Activated T-helper 1 cell treated with anti-CD3 and anti-CD28 coated beads, Interleukin-12 subunit alpha, Interleukin-12 subunit beta, Interleukin-2, Interleukin-4 antibody, amounts not matched to agents 30 ng/mL and 10 ng/mL and 1 ng/mL, durations not matched to agents 14 hours and 24 hours and 36 hours (primary cell): Measurements from ENCODE around the gene ARHGEF11. TPM values are rescaled to one million over a fixed set of nuclear protein-coding genes. Genes with fewer than 3 reads are reported as not detected.

Experiments used
- DNase-seq: peaks from one replicate; pipeline ENCODE4 v3.0.0; 2021; ENCODE audit warnings: low spot score
- H3K27ac Mint-ChIP-seq: one replicate; pipeline ENCODE4 v1.8.0; 2021; ENCODE audit warnings: mild to moderate bottlenecking, mixed read lengths
- H3K27me3 Mint-ChIP-seq: one replicate; pipeline ENCODE4 v1.8.0; 2022; ENCODE audit warnings: mild to moderate bottlenecking, moderate library complexity, mixed read lengths; ENCODE audit not compliant: insufficient read depth
- H3K36me3 Mint-ChIP-seq: one replicate; pipeline ENCODE4 v1.8.0; 2021; ENCODE audit warnings: low read depth, mixed read lengths
- H3K4me1 Mint-ChIP-seq: one replicate; pipeline ENCODE4 v1.8.0; 2021; ENCODE audit warnings: low read depth, mixed read lengths
- H3K4me3 Mint-ChIP-seq: one replicate; pipeline ENCODE4 v1.8.0; 2021; ENCODE audit warnings: mild to moderate bottlenecking, moderate library complexity, mixed read lengths
- H3K9me3 Mint-ChIP-seq: one replicate; pipeline ENCODE4 v1.8.0; 2021; ENCODE audit warnings: mixed read lengths
- intact Hi-C: fragments of 100-400 bp; cut with micrococcal nuclease; formaldehyde crosslinking; loops from one replicate; pipeline ENCODE4 v1.15.1; 2024
- total RNA-seq: library from RNA; stranded (reverse); gene quantifications from 2 replicates; pipeline ENCODE4 v1.2.3, GENCODE V29; 2022

The ARHGEF11 gene
- total RNA-seq, 1 donor from 2014 or later = 3.2 TPM

GRCh38 chr1:156951371-156951770, 94.2 kb downstream of the ARHGEF11 start:
- intact Hi-C loops = no loop called here
- Mint-ChIP-seq H3K27ac (no peak overlapping the region), H3K4me1 (no peaks in the 10 kb centered on the region), H3K36me3 (peaks cover 18% of the 10 kb centered on the region), H3K9me3 (no peaks in the 10 kb centered on the region), H3K27me3 (peaks cover under 1% of the 10 kb centered on the region), H3K4me3 (no peak overlapping the region)
- DNase-seq = no peak

DNA sequence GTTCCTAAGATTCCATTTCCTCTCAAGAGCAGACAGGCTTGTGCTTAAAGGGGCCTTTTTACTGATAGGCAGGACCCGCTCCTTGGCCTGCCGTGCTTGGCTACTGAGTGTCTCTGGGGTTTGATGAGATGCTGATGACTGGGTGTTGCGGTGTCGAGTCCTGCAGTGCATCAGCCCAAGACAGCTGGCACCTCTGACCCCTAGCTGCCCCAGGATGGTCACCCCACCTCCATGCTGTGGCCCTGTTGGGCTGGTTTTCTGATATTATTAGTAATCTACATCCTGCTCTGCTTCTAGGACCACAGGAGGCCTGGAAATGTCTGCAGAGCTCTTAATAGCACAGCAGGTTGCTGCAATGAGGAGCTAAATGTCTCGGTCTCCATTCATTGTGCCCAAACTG, 96.4 kb downstream of the ARHGEF11 start:
- Mint-ChIP-seq H3K9me3 (no peaks in the 10 kb centered on the region), H3K4me1 (no peaks in the 10 kb centered on the region), H3K27me3 (no peaks in the 10 kb centered on the region), H3K36me3 (peaks cover 27% of the 10 kb centered on the region), H3K27ac (no peak overlapping the region), H3K4me3 (no peak overlapping the region)
- no peak for DNase-seq
- intact Hi-C loops = no loop called here

GRCh38 chr1:156948708-156949107, 96.8 kb downstream of the ARHGEF11 start:
- Mint-ChIP-seq H3K4me1 (no peaks in the 10 kb centered on the region), H3K9me3 (no peaks in the 10 kb centered on the region), H3K27me3 (no peaks in the 10 kb centered on the region), H3K4me3 (no peak overlapping the region), H3K27ac (no peak overlapping the region), H3K36me3 (peaks cover 26% of the 10 kb centered on the region)
- DNase-seq = no peak
- intact Hi-C loops = no loop called here

DNA sequence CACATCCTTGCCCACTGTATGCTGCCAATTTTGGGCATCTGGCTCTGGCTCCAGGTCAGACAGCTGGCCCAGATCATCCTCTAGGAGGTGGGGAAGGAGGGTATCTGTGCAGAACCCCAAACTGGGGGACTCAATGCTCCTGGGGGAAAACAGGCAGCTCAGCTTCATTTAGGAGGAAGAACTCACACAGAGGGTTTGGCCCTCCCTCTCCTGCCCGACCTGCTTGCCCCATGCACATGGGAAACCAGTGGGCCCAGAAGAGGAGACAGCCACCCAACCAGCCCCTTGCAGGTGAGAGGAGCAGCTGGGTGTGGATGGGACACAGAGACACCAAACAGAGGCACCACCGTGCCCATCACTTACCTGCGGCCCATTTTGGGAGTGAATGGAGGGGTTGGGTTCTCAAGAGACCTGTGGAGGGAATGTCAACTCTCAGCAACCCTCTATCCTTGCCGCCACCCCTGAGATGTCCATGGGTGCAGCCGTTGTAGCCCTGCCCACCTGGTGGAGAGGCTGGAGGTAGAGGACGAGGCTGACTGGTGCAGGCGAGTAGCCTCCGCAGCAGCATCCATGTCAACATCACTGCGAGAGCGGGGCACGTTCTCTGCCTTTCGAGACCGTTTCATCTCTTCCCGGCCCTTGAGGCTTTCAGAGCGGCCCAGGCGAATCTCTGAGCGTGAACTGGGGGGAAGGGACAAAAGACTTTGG, 97.6 kb downstream of the ARHGEF11 start:
- intact Hi-C loops = no loop called here

GRCh38 chr1:156947127-156947526, 98.4 kb downstream of the ARHGEF11 start:
- Mint-ChIP-seq H3K9me3 (no peaks in the 10 kb centered on the region), H3K4me1 (no peaks in the 10 kb centered on the region), H3K4me3 (no peak overlapping the region), H3K27ac (no peak overlapping the region), H3K36me3 (peaks cover 32% of the 10 kb centered on the region), H3K27me3 (no peaks in the 10 kb centered on the region)
- intact Hi-C loops = no loop called here
- DNase-seq = no peak

More for the DNA sequence above, 97.6 kb downstream of the ARHGEF11 start:
- H3K4me3 Mint-ChIP-seq = no peak overlapping the region
- no peak for DNase-seq
- no peak overlapping the region for H3K27ac Mint-ChIP-seq
- H3K4me1 Mint-ChIP-seq = no peaks in the 10 kb centered on the region
- peaks cover 28% of the 10 kb centered on the region for H3K36me3 Mint-ChIP-seq
- no peaks in the 10 kb centered on the region for H3K9me3 Mint-ChIP-seq
- H3K27me3 Mint-ChIP-seq = no peaks in the 10 kb centered on the region

DNA sequence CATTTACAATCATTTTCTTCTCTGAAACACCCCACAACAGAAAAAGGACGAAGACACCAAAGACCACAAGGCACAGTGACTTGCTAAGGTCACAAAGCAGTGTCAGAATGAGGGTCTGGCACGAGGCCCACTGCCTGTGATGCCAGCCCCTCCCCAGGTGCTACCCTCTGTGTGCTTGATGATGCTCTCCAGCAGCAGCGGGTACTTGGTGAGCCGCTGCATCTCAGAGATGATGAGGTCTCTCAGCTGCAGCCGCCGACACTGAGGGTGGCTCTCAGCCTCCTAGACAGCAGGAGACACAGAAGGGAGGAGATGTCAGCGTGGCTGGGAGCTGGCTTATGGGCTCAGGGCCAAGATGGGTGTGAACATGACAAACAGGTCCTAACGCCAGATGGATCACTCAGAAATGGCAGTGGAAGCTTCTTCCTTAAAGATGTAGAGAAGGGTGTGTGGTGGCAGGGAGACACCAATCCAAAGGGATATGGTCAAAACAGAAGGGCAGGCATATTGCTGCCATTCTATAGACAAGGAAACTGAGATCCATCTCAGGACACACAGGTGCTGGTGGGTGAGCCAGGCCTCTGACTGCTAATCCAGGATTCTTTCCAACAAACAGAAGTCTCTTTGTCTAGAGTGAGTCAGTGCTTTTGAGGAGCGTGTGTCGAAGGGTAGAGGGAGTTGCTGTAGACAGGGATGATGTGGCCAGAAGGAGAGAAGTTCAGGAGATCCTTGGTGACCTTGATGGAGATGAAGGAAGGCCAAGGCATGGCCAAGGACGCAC, 99.5 kb downstream of the ARHGEF11 start:
- no peaks in the 10 kb centered on the region for H3K9me3 Mint-ChIP-seq
- no peaks in the 10 kb centered on the region for H3K4me1 Mint-ChIP-seq
- H3K27me3 Mint-ChIP-seq = no peaks in the 10 kb centered on the region
- DNase-seq = no peak
- H3K4me3 Mint-ChIP-seq = no peak overlapping the region
- peaks cover 30% of the 10 kb centered on the region for H3K36me3 Mint-ChIP-seq
- no peak overlapping the region for H3K27ac Mint-ChIP-seq
- intact Hi-C loops = no loop called here

DNA sequence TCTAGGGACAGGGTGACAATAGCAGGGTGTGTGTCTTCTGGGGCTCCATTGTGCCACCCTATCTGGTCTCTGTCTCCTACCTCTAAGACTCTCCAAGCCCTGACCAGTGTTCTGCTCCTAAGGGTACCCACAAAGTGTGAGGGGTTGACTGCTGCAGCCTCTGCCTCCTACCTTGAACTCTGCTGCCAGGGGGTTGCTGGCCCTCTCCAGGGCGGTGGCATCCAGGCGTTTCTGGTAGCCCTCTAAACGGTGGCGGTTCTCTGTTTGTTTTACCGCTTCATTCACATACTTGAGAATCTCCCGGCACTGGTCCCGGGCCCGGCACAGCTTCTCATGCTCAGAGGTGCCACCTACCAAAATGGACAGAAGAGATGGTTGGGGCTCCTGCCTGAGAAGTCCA, 100.7 kb downstream of the ARHGEF11 start:
- DNase-seq = no peak
- no peak overlapping the region for H3K27ac Mint-ChIP-seq
- H3K4me3 Mint-ChIP-seq = no peak overlapping the region
- H3K4me1 Mint-ChIP-seq = no peaks in the 10 kb centered on the region
- intact Hi-C loops = no loop called here
- no peaks in the 10 kb centered on the region for H3K27me3 Mint-ChIP-seq
- no peaks in the 10 kb centered on the region for H3K9me3 Mint-ChIP-seq
- H3K36me3 Mint-ChIP-seq = peaks cover 23% of the 10 kb centered on the region

DNA sequence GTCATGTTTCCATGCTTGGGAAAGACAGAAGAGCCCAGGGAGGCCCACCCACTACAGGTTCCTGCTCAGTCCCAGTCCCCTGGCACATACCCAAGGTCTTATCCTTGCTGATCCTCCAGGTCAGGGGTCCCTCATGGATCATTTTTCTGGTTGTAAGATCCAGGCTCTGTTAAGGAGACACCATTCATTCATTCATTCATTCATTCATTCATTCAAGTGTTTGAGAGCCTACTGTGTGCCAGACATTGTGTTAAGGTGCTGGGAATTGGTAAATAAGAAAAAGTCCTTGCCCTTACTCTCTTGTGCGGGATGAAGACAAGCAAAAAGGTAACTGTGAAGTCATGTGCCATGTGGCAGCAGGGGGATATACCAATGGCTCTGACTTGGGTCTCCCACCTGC, 101.3 kb downstream of the ARHGEF11 start:
- H3K4me1 Mint-ChIP-seq = no peaks in the 10 kb centered on the region
- H3K4me3 Mint-ChIP-seq = no peak overlapping the region
- intact Hi-C loops = no loop called here
- DNase-seq = no peak
- H3K9me3 Mint-ChIP-seq = no peaks in the 10 kb centered on the region
- H3K27ac Mint-ChIP-seq = no peak overlapping the region
- H3K36me3 Mint-ChIP-seq = peaks cover 25% of the 10 kb centered on the region
- no peaks in the 10 kb centered on the region for H3K27me3 Mint-ChIP-seq

- Mint-ChIP-seq H3K27me3 (no peaks in the 10 kb centered on the region), H3K36me3 (peaks cover 27% of the 10 kb centered on the region), H3K27ac (no peak overlapping the region), H3K4me1 (no peaks in the 10 kb centered on the region), H3K9me3 (no peaks in the 10 kb centered on the region), H3K4me3 (no peak overlapping the region)
- intact Hi-C loops = no loop called here
- no peak for DNase-seq
Measured at GRCh38 chr1:156943756-156944155, 101.8 kb downstream of the ARHGEF11 start.

DNA sequence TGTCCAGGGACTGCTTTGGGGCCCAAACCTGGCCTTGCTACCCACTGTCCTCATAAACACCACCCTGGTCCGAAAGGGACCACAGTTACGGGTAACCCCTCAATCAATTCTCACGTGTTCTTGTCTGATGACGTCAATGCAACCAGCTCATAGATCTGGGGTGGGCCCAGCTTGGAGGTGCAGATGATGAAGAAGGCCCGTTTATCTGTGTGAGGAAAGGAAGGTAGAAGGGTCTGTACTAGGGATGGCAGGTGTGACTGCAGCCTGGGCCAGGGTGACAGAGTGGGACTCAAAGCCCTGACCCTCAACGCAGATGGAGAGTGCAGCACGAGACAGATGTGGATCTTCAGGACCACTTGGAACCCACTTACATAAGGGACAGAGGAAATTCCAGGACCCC, 103.0 kb downstream of the ARHGEF11 start:
- H3K27ac Mint-ChIP-seq = no peak overlapping the region

DNA sequence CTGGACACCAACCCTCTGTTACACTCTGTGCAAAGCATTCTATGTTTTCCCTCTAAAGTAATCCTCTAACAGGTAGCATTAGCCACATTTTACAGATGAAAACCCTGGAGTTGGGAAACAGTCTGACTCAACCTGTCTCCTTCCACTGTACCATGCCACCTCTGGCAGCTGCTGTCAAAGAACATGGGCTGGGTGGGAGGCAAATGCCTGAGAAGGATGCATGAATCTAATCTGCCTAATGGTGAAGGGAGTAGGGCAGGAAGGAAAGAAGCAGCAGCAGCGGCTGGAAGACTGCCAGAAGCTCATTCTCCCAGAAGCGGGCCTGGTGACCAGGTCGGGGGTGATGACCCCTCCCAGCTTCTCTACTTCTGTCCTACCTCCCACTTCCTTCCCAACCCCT, 103.4 kb downstream of the ARHGEF11 start:
- intact Hi-C loops = no loop called here
- Mint-ChIP-seq H3K27me3 (no peaks in the 10 kb centered on the region), H3K4me3 (no peak overlapping the region), H3K36me3 (peaks cover 29% of the 10 kb centered on the region), H3K4me1 (no peaks in the 10 kb centered on the region), H3K9me3 (no peaks in the 10 kb centered on the region), H3K27ac (no peak overlapping the region)
- DNase-seq = no peak

More for the DNA sequence above, 103.0 kb downstream of the ARHGEF11 start:
- Mint-ChIP-seq H3K4me3 (no peak overlapping the region), H3K36me3 (peaks cover 29% of the 10 kb centered on the region), H3K9me3 (no peaks in the 10 kb centered on the region), H3K4me1 (no peaks in the 10 kb centered on the region), H3K27me3 (no peaks in the 10 kb centered on the region)
- DNase-seq = no peak
- intact Hi-C loops = no loop called here

GRCh38 chr1:156941675-156942074, 103.9 kb downstream of the ARHGEF11 start:
- DNase-seq = no peak
- Mint-ChIP-seq H3K9me3 (no peaks in the 10 kb centered on the region), H3K4me3 (no peak overlapping the region), H3K4me1 (no peaks in the 10 kb centered on the region), H3K27ac (no peak overlapping the region), H3K27me3 (no peaks in the 10 kb centered on the region), H3K36me3 (peaks cover 29% of the 10 kb centered on the region)
- intact Hi-C loops = no loop called here

GRCh38 chr1:156939786-156940334, 105.7 kb downstream of the ARHGEF11 start:
- intact Hi-C loops = no loop called here
- Mint-ChIP-seq H3K4me3 (no peak overlapping the region), H3K9me3 (no peaks in the 10 kb centered on the region), H3K27me3 (no peaks in the 10 kb centered on the region), H3K27ac (no peak overlapping the region), H3K4me1 (no peaks in the 10 kb centered on the region), H3K36me3 (peaks cover 21% of the 10 kb centered on the region)
- no peak for DNase-seq
